Suppressor macrophage (primary cell): ENCODE data around the gene VDAC2.
"Not testable (repeated sequence)": the region's sequence is repeated elsewhere in the genome, so short reads cannot be mapped to it uniquely, and the experiment has no call there.

Source experiments
- DNase-seq, 4 experiments: peaks; one replicate each; pipeline ENCODE4 v3.0.0-alpha.2; 2020 to 2022
- total RNA-seq, 17 experiments: gene quantifications; one replicate each; lab custom pipeline; 2026; ENCODE audit warnings: mixed read lengths in 6 of 17, inconsistent platforms in 3 of 17; lab: John Stamatoyannopoulos, UW

The VDAC2 gene, protein sequence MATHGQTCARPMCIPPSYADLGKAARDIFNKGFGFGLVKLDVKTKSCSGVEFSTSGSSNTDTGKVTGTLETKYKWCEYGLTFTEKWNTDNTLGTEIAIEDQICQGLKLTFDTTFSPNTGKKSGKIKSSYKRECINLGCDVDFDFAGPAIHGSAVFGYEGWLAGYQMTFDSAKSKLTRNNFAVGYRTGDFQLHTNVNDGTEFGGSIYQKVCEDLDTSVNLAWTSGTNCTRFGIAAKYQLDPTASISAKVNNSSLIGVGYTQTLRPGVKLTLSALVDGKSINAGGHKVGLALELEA
- 73.5 to 126 (median 97.2) reads per million in 17 experiments for total RNA-seq

DNA sequence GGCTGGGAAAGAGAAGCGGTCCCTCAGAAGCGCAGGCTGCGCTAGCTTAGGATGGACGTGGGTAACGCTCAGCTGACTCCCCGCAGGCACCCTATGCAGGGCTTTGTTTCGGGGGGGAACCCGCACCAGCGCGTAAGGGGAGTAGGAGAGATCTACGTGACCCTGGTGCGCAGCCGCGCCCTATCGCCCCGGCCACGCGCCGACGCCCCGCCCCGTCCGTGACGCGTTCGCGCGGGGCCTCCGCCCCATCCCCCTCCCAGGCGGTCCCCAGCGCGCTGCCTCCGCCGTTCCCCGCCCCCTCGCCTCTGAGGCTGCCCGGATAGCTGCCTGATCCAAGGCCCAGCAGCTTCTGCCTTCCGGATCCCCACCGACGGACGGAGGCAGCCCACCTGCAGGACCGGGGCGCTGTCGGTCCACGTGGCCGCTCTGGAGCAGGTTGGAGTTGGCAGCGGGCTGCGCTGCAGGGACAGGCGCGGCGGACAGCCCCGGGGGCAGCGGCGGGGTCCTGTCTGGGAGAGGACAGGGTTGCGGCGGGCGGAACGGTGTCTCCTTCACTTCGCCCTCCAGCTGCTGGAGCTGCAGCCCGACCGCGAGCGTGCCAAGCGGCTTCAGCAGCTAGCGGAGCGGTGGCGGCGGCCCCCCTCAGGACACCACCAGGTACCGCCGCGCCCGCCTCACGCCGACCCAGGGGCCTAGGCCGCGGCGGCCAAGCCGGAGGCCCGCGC is at the start of gene VDAC2:
VDAC2 (plus strand) TSS at position 515 of the 725 bp plus-strand sequence. CDS start 363 bp downstream, outside the sequence.
- peak; percentile 93 to 98 (median 96) for DNase-seq

DNA sequence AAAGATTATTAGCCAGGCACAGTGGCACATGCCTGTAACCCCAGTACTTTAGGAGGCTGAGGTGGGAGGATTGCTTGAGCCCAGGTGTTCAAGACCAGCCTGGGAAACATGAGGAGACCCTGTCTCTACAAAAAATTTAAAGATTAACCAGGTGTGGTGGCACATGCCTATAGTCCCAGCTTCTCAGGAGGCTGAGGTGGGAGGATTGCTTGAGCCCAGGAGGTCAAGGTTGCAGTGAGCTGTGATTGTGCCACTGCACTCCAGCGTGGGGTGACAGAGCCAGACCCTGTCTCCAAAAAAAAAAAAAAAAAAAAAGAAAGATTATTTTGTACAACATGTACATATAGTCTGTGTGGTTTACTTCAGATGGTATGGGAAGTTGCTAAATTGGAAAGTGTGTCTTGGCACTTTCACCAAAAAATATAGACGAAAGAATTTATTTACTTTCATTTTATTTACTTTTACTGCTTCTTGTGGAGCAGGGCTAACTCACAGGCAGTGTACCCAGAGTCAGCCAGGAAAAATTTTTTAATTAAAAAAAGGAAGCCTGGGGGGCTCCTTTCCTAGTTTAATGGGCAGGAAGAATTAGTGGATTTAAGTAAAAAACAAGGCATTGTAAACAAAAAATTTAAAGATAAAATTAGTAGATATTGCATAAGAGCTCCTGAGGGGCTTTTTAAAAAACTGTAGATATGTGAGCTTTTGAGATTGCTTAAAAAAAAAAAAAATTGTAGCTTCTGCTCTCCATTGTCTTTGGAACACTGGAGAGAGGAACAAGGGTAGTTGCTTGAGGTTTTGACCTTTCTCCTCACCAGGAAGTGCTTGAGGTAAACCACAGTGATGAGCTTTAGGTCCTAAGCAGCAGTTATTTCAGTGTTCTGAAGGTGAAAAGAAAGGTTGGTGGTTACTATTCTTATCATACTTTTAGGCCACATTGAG is 44.6 kb upstream of the VDAC2 start:
- peak in 3 of 4 experiments; percentile 35 to 55 (median 53) for DNase-seq

DNA sequence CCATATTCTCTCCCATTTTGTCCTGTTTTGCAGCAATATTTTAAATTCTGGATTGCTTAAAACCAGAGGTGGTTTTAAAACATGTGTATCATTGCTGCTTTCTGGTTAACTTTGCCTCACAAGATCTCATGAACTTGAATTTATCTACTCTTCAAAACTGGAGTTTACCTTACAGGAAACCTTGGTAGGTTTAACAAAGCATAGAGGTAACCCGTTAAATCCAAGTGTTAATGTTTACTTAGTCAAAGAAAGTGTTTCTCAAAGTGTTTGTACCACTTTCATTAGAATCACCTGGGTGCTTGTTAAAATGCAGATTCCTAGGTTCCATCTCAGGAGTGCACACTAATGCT is 44.0 kb upstream of the VDAC2 start:
- no peak for DNase-seq

DNA sequence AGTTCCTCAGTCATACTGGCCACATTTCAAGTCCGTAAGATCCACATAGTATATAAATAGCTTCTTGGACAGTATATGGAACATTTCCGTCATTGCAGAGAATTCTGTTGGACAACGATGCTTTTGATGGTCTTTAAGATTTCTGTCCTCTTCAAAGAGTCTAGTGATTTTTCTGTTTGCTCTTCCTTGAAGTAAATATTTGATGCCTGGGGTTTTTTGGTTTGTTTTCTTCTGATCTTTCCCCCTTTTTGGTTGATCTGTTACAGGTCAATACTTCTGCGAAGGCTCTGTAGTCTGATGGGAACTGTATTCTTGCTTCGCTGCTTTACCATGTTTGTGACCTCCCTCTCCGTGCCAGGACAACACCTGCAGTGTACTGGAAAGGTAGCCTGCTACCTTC is 42.3 kb upstream of the VDAC2 start:
- no peak for DNase-seq

DNA sequence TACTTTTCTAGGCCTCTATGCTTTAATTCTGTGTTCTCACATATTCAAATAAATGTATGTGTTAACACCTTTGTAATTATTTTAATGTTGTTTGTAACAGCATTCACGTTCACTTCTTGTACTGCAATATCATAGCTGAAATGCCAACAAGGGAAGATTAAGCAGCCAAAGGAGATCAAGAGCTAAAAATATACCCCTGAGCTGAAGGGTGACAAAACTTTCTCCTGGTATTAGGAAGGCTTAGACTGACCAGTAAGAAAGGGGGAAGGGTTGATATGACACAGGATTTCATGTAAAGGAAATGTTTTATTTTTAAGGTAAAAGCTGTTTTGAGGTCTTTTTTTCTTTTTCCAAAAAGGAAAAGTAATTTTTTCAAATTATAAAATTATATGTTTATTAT is 40.4 kb upstream of the VDAC2 start:
- no peak for DNase-seq

DNA sequence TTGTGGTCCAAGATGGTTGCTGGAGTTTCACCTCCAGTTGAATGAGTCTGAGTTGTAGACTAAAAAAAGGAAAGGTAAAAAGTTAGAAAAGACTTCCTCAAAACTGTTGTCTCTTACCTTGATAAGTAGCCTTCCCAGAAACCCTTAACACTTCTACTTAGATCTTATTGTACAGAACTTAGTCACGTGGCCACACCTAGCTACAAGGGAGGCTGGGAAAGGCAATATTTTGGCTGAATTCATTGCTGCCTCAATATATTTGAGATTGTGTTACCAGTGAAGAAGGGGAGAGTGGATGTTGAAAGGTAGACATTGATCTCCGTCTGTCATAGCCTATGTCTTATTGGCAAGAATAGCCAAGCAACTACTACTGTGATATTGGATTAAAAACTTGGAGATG is 35.5 kb upstream of the VDAC2 start:
- DNase-seq: no peak

DNA sequence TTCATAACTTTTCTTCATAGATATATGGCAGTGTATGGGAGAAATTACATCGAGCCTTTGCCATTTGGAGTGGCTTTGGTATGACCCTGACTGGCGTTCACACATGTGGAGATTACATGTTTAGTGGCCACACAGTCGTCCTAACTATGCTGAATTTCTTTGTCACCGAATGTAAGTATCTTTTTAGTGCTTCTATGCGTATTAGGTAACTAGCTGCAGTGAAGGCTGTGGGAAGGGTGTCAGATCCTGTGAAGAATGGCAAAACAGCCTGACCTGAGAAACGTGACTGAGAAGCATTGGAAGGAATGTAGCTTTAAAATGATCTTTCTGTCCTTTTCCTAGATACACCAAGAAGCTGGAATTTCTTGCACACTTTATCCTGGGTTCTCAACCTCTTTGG is 34.5 kb upstream of the VDAC2 start:
- no peak for DNase-seq

DNA sequence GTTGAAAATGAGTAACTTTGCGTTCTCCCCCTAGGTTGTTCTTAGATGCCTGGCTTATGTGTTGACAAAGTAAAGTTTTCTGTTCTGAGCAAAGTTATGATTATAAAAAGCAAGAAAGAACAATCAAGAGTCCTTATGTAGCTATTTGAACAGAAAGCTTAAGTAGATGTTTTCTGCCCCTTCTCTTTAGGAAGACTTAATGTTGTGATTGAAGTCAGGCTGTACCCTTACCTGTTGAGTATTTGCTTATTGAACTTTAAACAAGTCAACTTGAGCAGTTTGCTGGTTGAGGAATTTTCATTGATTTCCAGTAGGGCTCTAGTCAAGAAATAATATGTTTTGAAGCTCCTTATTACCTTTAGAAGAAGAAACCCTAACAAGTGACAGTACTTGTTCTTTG is 33.9 kb upstream of the VDAC2 start:
- no peak for DNase-seq

DNA sequence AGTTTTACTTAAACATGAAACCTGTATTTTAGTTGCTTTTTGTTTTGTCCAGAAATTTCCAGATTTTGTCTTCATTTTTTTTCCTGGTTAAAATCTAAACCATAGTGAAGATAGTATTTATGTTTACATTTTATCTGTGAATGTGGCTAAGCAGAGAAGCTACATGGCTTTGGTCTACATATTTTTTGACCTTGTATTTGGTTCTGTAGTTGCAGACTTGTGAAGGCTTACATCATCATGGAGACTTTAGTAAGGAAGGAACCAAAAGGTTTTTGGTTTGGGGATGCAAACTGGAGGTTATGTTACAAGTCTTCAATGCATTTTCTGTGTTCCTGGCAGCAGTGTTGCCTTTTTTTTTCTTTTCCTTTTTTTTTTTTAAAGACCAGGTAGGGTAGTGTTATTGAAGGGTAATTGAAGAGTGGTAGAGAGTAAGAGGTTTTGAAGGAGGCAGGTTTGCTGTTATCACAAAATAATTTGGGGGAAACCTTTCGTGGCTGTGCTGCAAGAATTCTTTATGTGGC is 30.9 kb upstream of the VDAC2 start:
- DNase-seq: no peak

DNA sequence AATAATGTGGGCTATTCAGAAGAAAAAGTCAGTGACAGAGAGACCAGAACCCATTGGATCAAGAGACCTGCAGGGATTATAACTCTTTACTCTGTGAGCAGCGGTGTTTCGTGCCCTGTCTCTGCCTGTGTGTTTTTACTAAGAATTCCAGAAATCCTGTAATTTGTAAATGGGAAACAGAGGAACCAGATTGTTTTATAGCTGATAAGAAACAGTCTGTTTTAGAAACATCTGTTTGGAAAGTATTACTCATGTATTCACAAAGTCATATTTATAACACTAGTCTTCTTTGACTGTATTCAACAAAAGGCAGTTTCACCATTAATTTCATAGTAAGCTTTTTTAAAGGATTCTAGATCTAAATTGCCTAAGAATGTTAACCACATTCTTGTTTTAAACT is 30.0 kb upstream of the VDAC2 start:
- no peak for DNase-seq

DNA sequence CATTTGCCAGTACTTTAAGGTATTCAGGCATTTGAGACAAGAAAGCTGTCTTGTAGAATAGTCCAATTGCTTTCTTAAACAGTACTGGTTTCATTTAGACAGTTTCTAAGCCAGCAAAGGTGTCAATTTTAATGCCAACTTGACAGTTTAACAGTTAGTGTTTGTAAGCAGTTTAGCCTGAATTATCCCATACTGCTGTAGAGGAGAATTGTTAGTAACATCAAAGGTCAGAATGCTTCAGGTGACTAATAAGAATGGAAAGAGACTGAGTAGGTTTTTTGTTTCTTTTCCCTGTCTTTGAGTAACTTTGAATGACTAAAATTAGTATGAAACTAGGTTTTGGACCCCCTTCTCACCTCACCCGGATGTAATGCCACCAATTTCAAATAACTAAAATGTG is 29.5 kb upstream of the VDAC2 start:
- DNase-seq: no peak

DNA sequence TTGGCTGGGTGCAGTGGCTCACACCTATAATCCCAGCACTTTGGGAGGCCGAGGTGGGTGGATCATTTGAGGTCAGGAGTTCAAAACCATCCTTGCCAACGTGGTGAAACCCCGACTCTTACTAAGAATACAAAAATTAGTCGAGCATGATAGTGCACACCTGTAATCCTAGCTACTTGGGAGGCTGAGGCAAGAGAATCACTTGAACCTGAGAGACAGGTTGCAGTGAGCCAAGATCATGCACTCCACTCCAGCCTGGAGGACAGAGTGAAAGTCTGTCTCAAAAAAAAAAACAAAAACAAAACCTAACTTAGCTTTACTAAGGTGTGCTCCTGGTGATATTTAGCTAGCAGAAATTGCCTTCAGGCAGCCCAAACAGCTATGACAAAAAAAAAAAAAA is 24.3 kb upstream of the VDAC2 start:
- DNase-seq: no peak

DNA sequence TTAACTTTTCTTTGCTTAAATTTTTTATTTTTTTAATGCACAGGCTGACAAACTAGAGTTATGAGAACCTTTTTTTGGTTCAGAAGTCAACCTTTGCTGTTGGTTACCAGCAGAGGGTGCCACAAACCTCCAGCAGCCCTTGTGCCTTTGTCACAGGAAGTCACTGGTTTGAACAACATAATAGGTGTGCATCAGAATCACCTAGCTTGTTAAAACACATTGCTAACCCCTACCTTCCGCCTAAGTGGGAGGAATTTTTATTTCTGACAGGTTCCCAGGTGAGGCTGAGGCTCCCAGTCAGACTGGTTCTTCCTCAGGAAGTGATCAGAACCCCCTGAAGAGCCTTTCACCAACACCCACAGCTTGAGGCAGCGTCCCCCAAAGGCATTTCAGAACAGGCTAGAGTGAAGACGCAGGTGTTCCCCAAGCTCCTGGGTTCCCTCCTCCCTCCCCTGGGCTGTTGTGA is 22.6 kb upstream of the VDAC2 start:
- peak; percentile 46 to 75 (median 69) for DNase-seq

DNA sequence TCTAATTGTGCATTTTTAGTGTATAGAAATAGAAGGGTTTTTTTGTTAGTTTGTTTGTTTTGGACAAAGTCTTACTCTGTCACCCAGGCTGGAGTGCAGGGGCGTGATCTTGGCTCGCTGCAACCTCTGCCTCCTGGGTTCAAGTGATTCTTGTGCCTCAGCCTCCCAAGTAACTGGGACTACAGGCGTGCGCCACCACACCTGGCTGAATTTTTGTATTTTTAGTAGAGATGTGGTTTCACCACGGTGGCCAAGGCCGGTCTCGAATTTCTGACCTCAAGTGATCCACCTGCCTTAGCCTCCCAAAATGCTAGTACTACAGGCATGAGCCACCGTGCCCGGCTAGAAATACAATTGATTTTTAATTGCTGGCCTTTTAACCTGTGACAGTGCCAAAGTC is 22.1 kb upstream of the VDAC2 start:
- DNase-seq: not testable (repeated sequence)

DNA sequence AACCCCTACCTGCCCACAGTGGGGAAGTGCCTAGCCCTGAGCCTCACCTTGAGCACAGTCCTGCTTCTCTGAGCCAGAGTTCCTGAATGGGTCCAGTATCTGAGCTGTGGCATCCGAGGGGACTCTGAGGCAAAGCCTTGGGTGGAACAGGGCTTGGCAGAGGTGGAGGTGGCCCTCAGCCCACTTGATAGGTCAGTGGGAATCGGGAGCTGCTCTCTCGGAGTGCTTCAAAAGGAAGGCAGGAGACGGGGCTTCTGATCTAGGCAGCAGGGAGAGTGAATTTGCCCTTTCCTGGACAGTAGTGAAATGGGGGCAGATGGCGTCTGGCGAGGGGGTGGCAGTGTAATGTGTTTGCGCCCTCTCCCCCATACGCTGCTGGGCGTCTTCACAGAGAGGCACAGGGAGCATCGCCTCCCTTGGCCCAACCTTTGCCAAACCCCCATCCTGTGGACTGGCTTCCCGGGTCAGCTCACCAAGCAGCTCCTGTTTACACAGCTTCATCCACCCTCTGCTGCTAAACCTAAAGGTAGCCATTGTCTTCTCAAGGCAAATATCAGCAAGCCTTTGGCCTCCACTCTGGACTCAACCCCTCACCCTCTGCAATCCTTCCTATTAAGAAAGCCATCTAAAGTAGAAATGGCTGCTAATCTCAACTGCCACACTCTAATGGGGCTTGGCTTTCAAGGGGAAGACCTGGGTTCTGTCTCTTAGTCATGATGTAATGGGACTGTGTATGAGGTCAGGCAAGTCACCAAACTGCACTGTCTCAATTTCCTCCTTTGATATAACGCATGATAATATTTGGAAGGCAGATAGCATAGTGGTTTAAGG is 21.1 kb upstream of the VDAC2 start:
- no peak for DNase-seq

DNA sequence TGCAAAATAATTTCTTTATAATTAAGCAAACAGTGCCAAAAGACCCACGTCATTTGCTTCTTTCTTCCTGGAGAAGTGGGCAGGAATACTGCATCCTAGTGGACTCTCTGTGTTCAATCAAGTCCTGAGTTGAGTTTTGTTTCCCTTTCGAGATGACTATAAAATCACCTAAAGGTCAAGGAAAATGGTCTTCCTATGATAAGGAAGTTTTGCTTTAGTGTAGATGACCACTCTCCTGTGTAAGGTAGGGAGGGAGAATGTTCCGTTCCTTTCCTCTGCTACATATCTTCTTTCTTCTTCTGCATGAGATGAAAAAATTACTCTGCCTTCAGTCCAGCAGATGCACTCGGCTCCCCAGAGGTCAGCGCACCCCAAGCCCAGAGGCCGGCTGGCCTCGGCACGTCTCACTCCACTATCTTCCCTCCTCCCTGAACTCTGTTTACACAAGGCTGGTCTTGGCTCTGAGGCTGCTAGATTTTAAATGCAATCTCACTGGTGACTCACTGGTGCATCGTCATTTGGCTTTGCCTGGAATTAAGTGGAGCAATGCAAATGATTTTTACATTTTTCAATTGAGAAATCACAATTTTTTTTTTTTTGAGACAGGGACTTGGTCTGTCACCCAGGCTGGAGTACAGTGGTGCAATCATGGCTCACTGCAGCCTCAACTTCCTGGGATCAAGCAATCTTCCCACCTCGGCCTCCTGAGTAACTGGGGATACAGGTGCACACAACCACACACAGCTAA is 18.6 kb upstream of the VDAC2 start:
- peak; percentile 73 to 88 (median 73) for DNase-seq

DNA sequence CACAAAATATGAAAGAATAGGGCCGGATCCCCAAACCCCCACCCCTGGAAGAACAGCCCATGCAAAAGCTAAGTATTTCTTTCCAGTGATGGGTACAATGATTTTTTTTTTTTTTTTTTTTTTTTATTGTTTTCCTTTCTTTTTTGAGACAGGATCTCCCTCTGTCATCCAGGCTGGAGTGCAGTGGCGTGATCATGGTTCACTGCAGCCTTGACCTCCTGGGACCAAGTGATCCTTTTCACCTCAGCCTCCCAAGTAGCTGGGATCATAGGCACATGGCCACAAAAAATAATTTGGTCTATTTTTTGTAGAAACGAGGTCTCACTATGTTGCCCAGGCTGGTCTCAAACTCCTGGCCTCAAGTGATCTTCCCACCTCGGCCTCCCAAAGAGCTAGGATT is 16.0 kb upstream of the VDAC2 start:
- DNase-seq: not testable (repeated sequence)

DNA sequence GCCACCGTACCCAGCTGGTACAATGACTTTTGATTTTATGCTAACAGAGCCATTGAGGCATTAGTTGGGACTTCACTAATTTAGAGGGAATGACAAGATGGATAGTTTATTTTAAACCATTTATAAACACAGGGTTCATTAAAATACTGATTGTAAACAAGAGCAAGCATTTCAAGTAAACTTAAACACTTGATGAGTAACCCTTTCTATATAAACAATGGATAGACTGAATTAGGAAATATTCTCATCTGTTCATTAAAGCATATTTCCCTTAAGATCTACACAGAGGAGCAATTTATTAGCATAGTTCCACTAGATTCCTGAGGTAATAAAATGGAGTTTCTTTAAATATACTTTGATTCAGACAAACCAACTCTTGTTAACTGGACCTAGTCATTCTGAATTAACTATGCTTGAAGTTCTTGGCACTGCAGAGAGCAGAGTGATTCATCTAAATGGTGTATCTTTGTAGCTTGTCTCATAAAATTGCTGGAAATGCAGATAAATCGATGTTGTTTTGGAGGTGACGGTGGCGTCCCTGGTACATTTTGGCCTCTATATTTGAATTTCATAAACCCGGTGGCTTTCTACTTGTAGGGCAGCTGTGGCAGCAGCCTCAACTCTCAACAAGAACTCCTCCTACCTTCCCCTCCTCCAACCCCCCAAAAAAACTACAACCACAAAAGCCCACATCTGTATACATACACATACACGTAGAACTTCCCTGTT is 15.4 kb upstream of the VDAC2 start:
- DNase-seq: no peak

DNA sequence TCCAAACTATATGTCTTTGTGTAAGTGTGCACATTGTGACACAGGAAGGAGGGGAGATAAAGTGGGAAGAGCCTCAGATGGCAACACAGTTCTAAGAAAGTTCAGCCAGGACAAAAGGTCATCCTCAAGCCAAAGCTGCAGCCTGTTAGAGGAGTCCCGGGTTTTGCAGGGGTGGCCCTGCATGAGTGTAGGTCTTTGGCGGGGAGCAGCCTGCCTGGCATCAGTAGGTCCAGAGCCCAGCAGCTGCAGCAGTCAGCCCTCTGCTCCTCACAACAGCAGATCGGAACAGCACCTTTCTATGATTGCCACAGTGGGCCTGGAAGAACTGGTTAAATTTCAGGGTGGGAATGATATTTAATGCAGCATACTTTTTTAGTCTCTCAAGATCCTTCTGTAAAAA is 13.5 kb upstream of the VDAC2 start:
- DNase-seq: no peak

DNA sequence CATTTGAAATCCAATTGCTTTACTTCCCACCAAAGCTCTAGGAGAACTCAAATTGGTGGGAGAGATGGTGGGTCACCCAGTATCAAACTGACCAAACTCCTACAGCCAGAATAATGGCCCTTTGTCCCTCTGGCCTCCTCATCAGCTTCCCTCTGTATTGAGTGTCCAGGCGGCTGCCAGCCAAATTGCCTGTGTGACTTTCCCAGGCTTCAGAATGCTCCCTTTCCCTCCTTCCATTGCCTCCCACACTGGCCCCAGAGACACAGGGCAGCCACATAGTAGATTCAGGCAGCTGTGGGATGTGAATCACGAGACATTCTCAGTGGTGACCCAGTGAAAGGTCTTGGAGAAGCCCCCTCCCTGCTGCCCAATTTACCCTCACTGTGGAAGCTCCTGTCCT is 12.7 kb upstream of the VDAC2 start:
- DNase-seq: no peak
